Fibroblast of lung (primary cell): ENCODE data around the gene LDHD. TPM values are rescaled to one million over a fixed set of nuclear protein-coding genes. Genes with fewer than 3 reads are reported as not detected.

Experiments used
- DNase-seq, 2 donors: peaks; one replicate each; pipeline versions ENCODE4 v3.0.0 to v3.0.0-alpha.2; 2010; ENCODE audit warnings: low read depth in 2 of 2
- H2AFZ ChIP-seq: 2 replicates; pipeline ENCODE4 v1.5.1; 2012; ENCODE audit warnings: low read length, control low read depth, inconsistent platforms
- H3K27ac ChIP-seq: 2 replicates; pipeline ENCODE4 v1.5.1; 2011; ENCODE audit warnings: low read length, control low read depth; ENCODE audit not compliant: insufficient read depth
- H3K27me3 ChIP-seq: 2 replicates; pipeline ENCODE4 v1.5.1; 2011; ENCODE audit warnings: mild to moderate bottlenecking, low read length; ENCODE audit not compliant: control insufficient read depth, insufficient read depth
- H3K36me3 ChIP-seq: 2 replicates; pipeline ENCODE4 v1.5.1; 2011; ENCODE audit warnings: low read length; ENCODE audit not compliant: control insufficient read depth, insufficient read depth
- H3K4me1 ChIP-seq: 2 replicates; pipeline ENCODE4 v1.5.1; 2011; ENCODE audit warnings: low read length; ENCODE audit not compliant: control insufficient read depth, insufficient read depth; ENCODE audit errors: extremely low read depth
- H3K4me2 ChIP-seq: 2 replicates; pipeline ENCODE4 v1.5.1; 2011; ENCODE audit warnings: low read length, control low read depth; ENCODE audit not compliant: insufficient read depth; ENCODE audit errors: extremely low read depth
- H3K4me3 ChIP-seq, 4 experiments: fragments of 200-600 bp in 1 of 4; sonication (generic) in 1 of 4; replicated peaks in 1 of 4; 2 replicates each; pipeline ENCODE4 v1.5.1; 2011 to 2016; ENCODE audit warnings: low read length in 4 of 4, low read depth in 3 of 4, mild to moderate bottlenecking in 3 of 4, control low read depth in 2 of 4, inconsistent platforms in 1 of 4, mixed read lengths in 1 of 4; ENCODE audit not compliant: insufficient read depth in 1 of 4; ENCODE audit errors: control extremely low read depth in 1 of 4
- H3K79me2 ChIP-seq: 2 replicates; pipeline ENCODE4 v1.5.1; 2012; ENCODE audit warnings: mild to moderate bottlenecking, low read length, inconsistent platforms; ENCODE audit not compliant: control insufficient read depth, insufficient read depth
- H3K9ac ChIP-seq: 2 replicates; pipeline ENCODE4 v1.5.1; 2011; ENCODE audit warnings: mild to moderate bottlenecking, low read length, control low read depth; ENCODE audit not compliant: insufficient read depth
- H3K9me3 ChIP-seq: 2 replicates; pipeline ENCODE4 v1.5.1; 2012; ENCODE audit warnings: low read depth, low read length; ENCODE audit not compliant: control insufficient read depth, insufficient read depth
- H4K20me1 ChIP-seq: 2 replicates; pipeline ENCODE4 v1.5.1; 2011; ENCODE audit warnings: low read length; ENCODE audit not compliant: control insufficient read depth, insufficient read depth; ENCODE audit errors: extremely low read depth
- CTCF ChIP-seq, 2 donors: IDR thresholded peaks in 1 of 2; conservative IDR thresholded peaks in 1 of 2; 1 replicate in 1 of 2; 2 replicates in 1 of 2; pipeline ENCODE4 v1.5.1; 2011 to 2012; ENCODE audit warnings: low read length in 2 of 2, control low read depth in 1 of 2, inconsistent platforms in 1 of 2, low read depth in 1 of 2, mild to moderate bottlenecking in 1 of 2
- EZH2 ChIP-seq: IDR thresholded peaks from 2 replicates; pipeline ENCODE4 v1.5.1; 2012; ENCODE audit warnings: low read length, control low read depth, mild to moderate bottlenecking; ENCODE audit errors: missing control alignments
- polyA plus RNA-seq, 2 donors: library from polyadenylated mRNA; depleted of rRNA in 1 of 2; stranded (reverse) in 1 of 2; unstranded in 1 of 2; fragments of >200 nt; gene quantifications; 2 replicates each; pipeline ENCODE4 v1.2.1, GENCODE V29; 2011 to 2012; ENCODE audit warnings: missing spikeins in 1 of 2
- total RNA-seq: library from RNA; depleted of rRNA; stranded (reverse); fragments of >200 nt; gene quantifications from 2 replicates; pipeline ENCODE4 v1.2.1, GENCODE V29; 2014

LDHD gene
- total and polyA plus RNA-seq, 2 donors (not counting 1 experiment from before 2014, with no cell fraction given): 0.52 to 4.5 TPM

DNA sequence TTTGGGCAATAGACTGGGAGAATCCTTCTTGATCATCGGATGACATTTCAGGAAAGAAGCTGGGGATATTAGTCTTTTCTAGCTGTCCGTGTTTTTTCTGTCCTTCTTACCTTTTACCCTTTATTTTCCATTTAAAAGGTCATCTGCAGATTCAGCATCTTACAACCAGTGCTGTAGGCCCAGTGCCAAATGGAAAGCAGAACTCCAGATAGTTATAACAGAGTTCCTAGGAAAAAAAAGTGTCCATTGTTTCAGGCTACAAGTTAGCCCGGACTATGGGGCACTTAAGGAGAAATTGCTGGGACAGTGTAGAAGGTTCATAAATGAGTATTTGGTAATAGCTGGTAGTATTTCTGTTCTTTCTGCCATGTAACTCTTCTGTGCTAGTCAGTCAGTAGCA is 28.4 kb downstream of the LDHD start:
- Histone ChIP-seq H2AFZ (no peak overlapping the region), H3K27me3 (no peaks in the 10 kb centered on the region), H3K4me2 (peak overlapping the region; percentile 92), H3K27ac (no peak overlapping the region), H3K36me3 (no peaks in the 10 kb centered on the region), H3K4me3 (peak overlapping the region in 1 of 4 experiments; percentile 50), H3K4me1 (peaks cover 15% of the 10 kb centered on the region), H4K20me1 (no peaks in the 10 kb centered on the region), H3K79me2 (peaks cover 13% of the 10 kb centered on the region), H3K9me3 (no peaks in the 10 kb centered on the region), H3K9ac (no peak overlapping the region)
- no peak for TF ChIP-seq CTCF (conservative IDR thresholded peaks at IDR 0.05 in 1 of 2, IDR thresholded peaks at IDR 0.05 in 1 of 2; ENCODE audit: low read depth in 1 of 2, low read length in 2 of 2)
- no peak for TF ChIP-seq EZH2
- no peak for DNase-seq

- Histone ChIP-seq H3K27me3 (no peaks in the 10 kb centered on the region), H2AFZ (peak overlapping the region; percentile 74), H3K4me1 (peaks cover 15% of the 10 kb centered on the region), H4K20me1 (no peaks in the 10 kb centered on the region), H3K9me3 (no peaks in the 10 kb centered on the region), H3K4me3 (peak overlapping the region; percentile 16 to 50 (median 42)), H3K27ac (peak overlapping the region; percentile 73), H3K9ac (no peak overlapping the region), H3K79me2 (peaks cover 13% of the 10 kb centered on the region), H3K36me3 (no peaks in the 10 kb centered on the region), H3K4me2 (peak overlapping the region; percentile 92)
- peak; percentile 45 to 97 for DNase-seq
- TF ChIP-seq EZH2: no peak
- TF ChIP-seq CTCF (conservative IDR thresholded peaks at IDR 0.05 in 1 of 2, IDR thresholded peaks at IDR 0.05 in 1 of 2; ENCODE audit: low read depth in 1 of 2, low read length in 2 of 2): no peak
These were observed 29.1 kb downstream of the LDHD start for GRCh38 chr16:75087375-75087979.

GRCh38 chr16:75086688-75087374 is 29.7 kb downstream of the LDHD start:
- no peak overlapping the region for H3K4me3 ChIP-seq
- no peak overlapping the region for H2AFZ ChIP-seq
- H3K4me1 ChIP-seq: peaks cover 15% of the 10 kb centered on the region
- H3K27me3 ChIP-seq: no peaks in the 10 kb centered on the region
- no peak for DNase-seq
- H4K20me1 ChIP-seq: no peaks in the 10 kb centered on the region
- no peaks in the 10 kb centered on the region for H3K9me3 ChIP-seq
- no peak for TF ChIP-seq EZH2
- TF ChIP-seq CTCF (conservative IDR thresholded peaks at IDR 0.05 in 1 of 2, IDR thresholded peaks at IDR 0.05 in 1 of 2; ENCODE audit: low read depth in 1 of 2, low read length in 2 of 2): no peak
- peaks cover 16% of the 10 kb centered on the region for H3K79me2 ChIP-seq
- H3K9ac ChIP-seq: no peak overlapping the region
- peak overlapping the region; percentile 42 for H3K27ac ChIP-seq
- no peaks in the 10 kb centered on the region for H3K36me3 ChIP-seq
- H3K4me2 ChIP-seq: peak overlapping the region; percentile 92
